ENCODE results near the gene FNDC3B. TPM values are rescaled to one million over a fixed set of nuclear protein-coding genes. Genes with fewer than 3 reads are reported as not detected.
A peak's percentile ranks its signal among the peaks of the same experiment; 100 is the strongest.

The FNDC3B gene
- total RNA-seq, 1 experiment from 2014 or later, result 173 TPM

DNA sequence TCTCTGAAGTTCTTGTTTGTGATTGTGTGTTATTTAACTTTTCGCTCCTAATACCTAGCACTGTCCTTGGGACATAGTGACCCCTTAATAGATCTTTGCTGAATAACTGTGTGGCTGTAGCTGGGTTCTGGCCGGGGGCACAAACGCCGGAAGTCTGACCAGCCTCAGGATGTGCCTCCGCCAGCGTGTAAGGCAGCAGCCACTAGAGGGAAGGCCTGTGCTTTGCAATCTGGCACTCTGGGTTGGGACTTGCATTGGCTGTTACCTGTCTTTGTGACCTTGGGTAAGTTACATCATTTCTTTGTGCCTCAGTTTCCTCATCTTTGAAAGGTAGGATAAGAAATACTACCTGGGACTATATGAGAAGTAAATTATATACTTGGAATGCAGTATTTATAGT, 250.2 kb downstream of the FNDC3B start:
- TF ChIP-seq TCF7L2 (IDR thresholded peaks at IDR 0.05; ENCODE audit: low read depth, low read length), result no peak
- TF ChIP-seq POLR2AphosphoS5 (IDR thresholded peaks at IDR 0.05; ENCODE audit: low read depth, low read length), result no peak
- TF ChIP-seq, protein P1, sequence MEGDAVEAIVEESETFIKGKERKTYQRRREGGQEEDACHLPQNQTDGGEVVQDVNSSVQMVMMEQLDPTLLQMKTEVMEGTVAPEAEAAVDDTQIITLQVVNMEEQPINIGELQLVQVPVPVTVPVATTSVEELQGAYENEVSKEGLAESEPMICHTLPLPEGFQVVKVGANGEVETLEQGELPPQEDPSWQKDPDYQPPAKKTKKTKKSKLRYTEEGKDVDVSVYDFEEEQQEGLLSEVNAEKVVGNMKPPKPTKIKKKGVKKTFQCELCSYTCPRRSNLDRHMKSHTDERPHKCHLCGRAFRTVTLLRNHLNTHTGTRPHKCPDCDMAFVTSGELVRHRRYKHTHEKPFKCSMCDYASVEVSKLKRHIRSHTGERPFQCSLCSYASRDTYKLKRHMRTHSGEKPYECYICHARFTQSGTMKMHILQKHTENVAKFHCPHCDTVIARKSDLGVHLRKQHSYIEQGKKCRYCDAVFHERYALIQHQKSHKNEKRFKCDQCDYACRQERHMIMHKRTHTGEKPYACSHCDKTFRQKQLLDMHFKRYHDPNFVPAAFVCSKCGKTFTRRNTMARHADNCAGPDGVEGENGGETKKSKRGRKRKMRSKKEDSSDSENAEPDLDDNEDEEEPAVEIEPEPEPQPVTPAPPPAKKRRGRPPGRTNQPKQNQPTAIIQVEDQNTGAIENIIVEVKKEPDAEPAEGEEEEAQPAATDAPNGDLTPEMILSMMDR (IDR thresholded peaks at IDR 0.05), result peak; percentile 59
- H3K9me3 ChIP-seq (ENCODE audit: control insufficient read depth, insufficient read depth, low read depth, low read length), result no peaks in the 10 kb centered on the region
- H3K36me3 ChIP-seq (ENCODE audit: control insufficient read depth, insufficient read depth, low read length), result peaks cover 27% of the 10 kb centered on the region
- DNase-seq (ENCODE audit: low read depth, low spot score), result no peak
- in situ Hi-C loops (cut with HindIII; ENCODE audit: low pct_unique_long_range_greater_than_20kb, low sequenced_read_pairs), result no loop called here
- ChIA-PET CTCF (no interaction called here), POLR2A (no interaction called here)
- no peak overlapping the region for H3K27ac ChIP-seq (ENCODE audit: low read length)
- H3K27me3 ChIP-seq (ENCODE audit: control insufficient read depth, insufficient read depth, low read length), result no peaks in the 10 kb centered on the region
- H3K4me3 ChIP-seq (ENCODE audit: low read depth in 2 of 2, low read length in 2 of 2), result no peak overlapping the region
- H3K4me1 ChIP-seq (ENCODE audit: control insufficient read depth, insufficient read depth, low read length), result peaks cover 6% of the 10 kb centered on the region
- ATAC-seq, result peak; percentile 68
- BruUV-seq (replicated peaks), result no TSS peak
- intact Hi-C loops (cut with micrococcal nuclease; ENCODE audit: unreplicated experiment), result no loop called here

DNA sequence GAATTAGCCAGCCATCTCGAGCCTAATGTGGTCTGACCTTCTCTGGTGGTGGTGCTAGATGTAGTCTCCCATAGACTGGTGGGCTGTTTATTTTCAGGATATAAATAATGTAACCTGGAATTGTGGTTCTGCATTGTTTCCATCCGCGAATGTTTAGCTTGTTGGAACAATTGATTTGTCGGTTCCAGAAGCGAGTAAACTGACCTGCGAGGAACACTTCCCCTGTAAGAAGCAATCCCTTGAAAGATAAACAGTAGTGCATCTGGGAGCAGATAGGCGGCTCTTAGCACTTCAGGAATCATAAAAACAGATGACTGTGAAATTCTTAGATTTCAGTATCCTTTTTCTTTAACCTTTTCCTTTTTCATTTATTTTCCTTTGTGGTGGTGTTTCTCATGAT, 251.1 kb downstream of the FNDC3B start:
- CTCF ChIA-PET, result no interaction called here

More for the DNA sequence above, 251.1 kb downstream of the FNDC3B start:
- no TSS peak for BruUV-seq (replicated peaks)
- no peak for DNase-seq (ENCODE audit: low read depth, low spot score)
- no peak overlapping the region for H3K4me3 ChIP-seq (ENCODE audit: low read depth in 2 of 2, low read length in 2 of 2)
- intact Hi-C loops (cut with micrococcal nuclease; ENCODE audit: unreplicated experiment), result no loop called here
- H3K9me3 ChIP-seq (ENCODE audit: control insufficient read depth, insufficient read depth, low read depth, low read length), result no peaks in the 10 kb centered on the region
- TF ChIP-seq, protein P1 (IDR thresholded peaks at IDR 0.05), result no peak
- TF ChIP-seq, protein P2, sequence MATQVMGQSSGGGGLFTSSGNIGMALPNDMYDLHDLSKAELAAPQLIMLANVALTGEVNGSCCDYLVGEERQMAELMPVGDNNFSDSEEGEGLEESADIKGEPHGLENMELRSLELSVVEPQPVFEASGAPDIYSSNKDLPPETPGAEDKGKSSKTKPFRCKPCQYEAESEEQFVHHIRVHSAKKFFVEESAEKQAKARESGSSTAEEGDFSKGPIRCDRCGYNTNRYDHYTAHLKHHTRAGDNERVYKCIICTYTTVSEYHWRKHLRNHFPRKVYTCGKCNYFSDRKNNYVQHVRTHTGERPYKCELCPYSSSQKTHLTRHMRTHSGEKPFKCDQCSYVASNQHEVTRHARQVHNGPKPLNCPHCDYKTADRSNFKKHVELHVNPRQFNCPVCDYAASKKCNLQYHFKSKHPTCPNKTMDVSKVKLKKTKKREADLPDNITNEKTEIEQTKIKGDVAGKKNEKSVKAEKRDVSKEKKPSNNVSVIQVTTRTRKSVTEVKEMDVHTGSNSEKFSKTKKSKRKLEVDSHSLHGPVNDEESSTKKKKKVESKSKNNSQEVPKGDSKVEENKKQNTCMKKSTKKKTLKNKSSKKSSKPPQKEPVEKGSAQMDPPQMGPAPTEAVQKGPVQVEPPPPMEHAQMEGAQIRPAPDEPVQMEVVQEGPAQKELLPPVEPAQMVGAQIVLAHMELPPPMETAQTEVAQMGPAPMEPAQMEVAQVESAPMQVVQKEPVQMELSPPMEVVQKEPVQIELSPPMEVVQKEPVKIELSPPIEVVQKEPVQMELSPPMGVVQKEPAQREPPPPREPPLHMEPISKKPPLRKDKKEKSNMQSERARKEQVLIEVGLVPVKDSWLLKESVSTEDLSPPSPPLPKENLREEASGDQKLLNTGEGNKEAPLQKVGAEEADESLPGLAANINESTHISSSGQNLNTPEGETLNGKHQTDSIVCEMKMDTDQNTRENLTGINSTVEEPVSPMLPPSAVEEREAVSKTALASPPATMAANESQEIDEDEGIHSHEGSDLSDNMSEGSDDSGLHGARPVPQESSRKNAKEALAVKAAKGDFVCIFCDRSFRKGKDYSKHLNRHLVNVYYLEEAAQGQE (IDR thresholded peaks at IDR 0.05; ENCODE audit: insufficient read depth in 1 of 2, low read depth in 2 of 2, low read length in 1 of 2), result no peak
- no peak for TF ChIP-seq SIN3A (IDR thresholded peaks at IDR 0.05; ENCODE audit: borderline replicate concordance, insufficient read depth, low read depth, low read length)
- no peak for TF ChIP-seq POLR2AphosphoS5 (IDR thresholded peaks at IDR 0.05; ENCODE audit: low read depth, low read length)
- no peak for TF ChIP-seq TCF7L2 (IDR thresholded peaks at IDR 0.05; ENCODE audit: low read depth, low read length)
- H3K4me1 ChIP-seq (ENCODE audit: control insufficient read depth, insufficient read depth, low read length), result no peaks in the 10 kb centered on the region
- H3K27me3 ChIP-seq (ENCODE audit: control insufficient read depth, insufficient read depth, low read length), result no peaks in the 10 kb centered on the region
- in situ Hi-C loops (cut with HindIII; ENCODE audit: low pct_unique_long_range_greater_than_20kb, low sequenced_read_pairs), result no loop called here
- H3K36me3 ChIP-seq (ENCODE audit: control insufficient read depth, insufficient read depth, low read length), result peaks cover 31% of the 10 kb centered on the region
- no peak for ATAC-seq
- H3K27ac ChIP-seq (ENCODE audit: low read length), result no peak overlapping the region
- POLR2A ChIA-PET, result no interaction called here
